NCI-H446 (cell line): ENCODE results near the gene GRIK4.

Source experiments
- DNase-seq, 2 experiments: peaks; one replicate each; lab custom pipeline; 2025; lab: John Stamatoyannopoulos, UW

GRIK4 gene

DNA sequence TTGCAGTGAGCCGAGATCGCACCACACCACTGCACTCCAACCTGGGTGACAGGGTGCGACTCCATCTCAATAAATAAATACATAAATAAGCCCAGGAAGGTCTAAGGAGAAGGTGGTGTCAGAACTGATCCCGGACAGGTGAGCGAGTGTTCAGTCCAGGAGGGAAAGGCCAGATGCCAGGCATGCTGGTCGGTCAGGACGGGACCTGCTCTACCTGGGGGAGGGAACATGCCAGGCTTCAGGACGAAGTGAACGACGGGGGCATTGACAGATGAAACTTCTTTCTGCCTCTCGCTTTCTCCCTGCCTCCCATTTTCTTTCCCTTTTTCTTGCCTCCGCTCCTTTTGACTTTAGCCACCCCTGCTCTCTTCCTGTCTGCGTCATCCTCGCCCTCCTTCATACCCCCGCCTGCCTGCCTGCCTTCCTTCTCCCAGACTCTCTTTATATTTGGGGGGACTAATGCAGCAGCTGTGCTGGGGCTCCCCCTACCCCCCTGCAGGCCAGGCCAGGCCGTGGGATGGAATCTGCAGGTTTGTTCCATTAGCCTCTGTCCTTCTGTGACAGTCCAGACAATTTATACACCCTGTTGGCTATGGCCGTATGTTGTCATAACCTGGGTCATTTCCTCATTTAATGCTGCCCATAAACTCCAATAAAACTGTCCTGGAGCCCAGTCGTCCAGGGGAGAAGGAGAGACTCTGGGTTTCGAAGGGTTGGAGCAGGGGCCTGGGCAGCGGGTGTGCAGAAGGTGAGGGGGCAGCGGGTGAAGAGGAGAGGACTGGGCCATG lies 303.2 kb downstream of the GRIK4 start:
- no peak for DNase-seq

DNA sequence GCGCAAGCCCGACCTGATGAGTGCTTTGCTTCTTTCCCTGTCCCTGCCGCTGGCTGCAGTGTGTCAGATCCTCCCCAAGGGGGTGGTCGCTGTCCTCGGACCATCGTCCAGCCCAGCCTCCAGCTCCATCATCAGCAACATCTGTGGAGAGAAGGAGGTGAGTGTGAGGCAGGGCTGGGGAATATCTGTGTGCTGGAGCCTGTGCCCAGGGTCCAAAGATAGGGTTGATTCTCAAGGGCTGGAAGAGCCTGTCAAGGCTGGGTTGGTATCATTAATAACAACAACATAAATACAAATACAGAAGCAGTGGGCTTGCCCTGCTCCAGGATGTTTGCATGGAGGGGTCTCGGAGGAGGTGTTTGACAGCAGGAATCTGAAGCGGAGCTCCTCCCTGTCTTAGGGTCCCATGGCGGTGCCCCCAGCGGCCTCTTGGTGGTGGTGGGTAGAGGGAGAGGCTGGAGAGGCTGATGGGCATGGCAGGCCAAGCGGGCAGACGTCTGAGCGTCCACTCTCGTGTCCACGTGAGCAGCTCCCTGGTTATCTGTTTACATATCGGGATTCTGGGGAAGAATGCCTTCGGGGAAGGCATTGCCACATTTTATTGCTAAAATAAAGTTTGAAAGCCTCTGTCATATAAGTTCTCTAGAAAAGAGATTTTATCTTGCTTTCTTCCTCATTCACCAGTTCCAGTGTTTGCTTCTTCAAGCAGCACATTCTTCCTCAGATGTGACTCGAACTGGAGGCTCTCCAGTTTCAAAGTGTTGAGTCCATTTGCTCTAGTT lies 304.0 kb downstream of the GRIK4 start:
- DNase-seq = no peak

DNA sequence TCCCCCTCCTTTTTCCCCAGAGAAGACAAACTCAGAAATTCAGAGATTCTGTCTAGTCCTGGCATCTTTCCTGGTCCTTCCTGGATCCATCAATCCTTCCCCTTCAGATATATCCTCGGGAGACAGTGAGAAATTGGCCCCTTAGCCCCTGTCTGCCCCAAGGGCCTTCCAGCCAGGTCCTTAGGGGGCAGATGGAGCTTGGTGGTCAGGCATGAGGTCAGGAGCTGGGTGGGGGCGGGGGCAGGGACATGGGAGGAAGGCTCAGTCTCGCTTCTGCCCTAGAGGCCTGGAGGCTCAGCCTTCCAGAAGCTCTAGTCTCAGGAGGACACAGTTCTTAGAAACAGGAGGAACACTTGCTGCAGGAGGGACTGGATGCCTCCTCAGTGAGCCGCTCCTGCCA lies 304.6 kb downstream of the GRIK4 start:
- DNase-seq = no peak

DNA sequence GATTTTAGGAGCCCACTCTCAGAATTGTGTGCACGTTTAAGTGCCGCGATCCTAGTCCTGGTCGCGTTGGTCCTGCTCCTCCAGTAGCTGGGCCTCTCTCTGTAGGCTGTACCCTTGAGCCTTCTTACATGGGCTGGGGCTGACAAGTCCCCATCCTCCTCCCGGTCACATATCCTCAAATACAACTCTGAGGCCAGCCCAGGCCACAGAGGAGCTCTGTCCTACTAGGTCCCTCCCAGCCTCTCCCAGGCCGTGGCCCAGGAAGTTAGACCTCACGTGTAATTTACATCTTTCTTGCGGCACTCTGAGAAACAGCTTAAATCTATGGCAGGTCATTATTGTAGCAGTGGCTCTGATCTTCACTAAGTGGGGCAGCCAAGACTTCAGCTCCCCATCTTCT lies 305.2 kb downstream of the GRIK4 start:
- no peak for DNase-seq

DNA sequence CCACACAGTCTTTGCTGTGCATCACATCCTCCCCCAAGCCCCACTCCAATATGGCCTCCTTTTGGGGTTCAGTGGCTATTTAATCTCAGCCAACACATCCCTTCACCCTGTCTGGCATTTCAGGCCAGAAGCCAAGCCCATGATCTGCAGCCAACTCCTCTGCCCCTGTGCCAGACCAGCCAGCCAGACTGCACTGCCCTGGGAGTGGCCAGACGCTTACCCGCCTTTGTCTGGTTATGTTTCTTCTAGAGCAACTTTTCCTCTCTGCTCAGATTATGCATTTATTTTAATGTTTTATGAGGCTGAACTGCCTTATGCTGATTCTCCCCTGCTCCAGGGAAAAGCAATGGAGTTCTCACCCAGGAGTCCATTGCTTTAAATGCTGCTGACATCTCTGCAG lies 305.6 kb downstream of the GRIK4 start:
- peak in 1 of 2 experiments; percentile 58 for DNase-seq

DNA sequence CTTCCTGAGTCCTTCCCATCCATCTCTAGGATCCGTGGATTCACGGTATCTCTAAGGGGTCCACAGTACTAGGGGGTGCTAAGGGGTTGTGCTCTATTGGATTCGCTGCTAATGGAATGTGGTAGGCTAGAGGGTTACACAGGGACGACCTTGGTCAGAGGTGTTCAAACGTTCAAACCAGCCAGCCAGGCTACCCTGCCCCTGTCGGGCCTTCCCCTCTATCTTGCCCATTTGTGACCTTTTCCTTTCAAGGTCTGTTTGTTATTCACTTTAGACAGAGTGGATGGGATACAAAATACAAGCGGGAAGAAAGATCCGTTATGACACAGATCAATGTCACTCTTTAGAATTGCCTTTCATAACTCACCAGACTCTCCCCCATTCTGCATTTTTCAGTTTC lies 306.5 kb downstream of the GRIK4 start:
- DNase-seq = no peak

DNA sequence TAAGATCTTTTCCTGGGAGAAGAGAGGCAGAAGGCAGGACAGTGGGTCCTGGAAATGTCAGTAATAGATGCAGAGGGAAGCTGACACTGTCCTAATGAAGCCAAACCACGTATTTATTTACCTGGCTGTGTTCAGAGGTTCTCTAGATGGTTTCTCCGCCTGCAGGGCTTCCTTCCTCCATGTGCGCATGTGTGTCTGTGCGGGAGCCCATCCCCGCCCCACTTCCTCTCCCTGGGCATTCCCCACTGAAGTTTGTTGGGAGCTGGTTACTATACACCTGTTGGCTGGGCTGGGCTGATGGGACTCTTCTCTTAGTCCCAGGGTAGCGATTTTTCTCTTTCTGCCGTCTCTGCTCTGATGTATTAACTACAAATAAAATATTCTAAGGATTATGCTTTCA lies 307.5 kb downstream of the GRIK4 start:
- DNase-seq = no peak

DNA sequence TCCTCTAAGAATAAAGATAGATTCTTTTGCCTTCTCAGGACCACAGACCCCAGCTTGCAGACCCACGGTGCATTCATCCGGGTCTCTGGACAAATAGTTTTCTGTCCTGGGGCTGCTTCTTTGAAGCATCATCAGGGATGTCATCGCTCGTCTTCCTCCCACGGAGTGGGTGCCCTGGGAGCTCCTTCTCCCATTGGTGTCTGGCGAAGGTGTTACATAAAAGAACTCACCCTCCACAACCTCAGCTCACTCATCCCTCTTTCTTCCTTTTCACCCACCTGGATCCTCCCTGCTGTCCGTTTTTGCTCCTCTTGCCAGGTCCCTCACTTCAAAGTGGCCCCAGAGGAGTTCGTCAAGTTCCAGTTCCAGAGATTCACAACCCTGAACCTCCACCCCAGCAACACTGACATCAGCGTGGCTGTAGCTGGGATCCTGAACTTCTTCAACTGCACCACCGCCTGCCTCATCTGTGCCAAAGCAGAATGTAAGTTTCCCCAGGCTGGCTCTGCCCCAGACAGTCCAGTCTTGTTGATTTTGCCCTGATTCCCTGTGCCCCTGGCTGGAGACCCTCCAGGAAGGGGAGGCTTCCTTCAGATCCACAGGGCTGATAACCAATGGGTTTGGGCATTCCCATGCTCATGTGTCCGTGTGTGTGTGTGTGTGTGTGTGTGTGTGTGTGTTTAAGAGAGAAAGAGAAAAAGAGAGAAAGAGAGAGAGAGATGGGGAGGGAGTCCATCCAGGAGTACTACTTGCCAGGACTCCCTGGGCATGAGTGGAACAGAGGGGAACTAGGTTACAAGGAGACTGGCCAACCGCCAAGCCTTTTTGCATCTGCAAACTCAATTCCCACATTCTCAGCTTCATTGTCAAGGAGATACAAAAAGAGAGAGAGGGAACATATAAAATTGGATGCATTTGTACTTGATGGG lies 308.2 kb downstream of the GRIK4 start:
- DNase-seq = peak; percentile 48 to 64

DNA sequence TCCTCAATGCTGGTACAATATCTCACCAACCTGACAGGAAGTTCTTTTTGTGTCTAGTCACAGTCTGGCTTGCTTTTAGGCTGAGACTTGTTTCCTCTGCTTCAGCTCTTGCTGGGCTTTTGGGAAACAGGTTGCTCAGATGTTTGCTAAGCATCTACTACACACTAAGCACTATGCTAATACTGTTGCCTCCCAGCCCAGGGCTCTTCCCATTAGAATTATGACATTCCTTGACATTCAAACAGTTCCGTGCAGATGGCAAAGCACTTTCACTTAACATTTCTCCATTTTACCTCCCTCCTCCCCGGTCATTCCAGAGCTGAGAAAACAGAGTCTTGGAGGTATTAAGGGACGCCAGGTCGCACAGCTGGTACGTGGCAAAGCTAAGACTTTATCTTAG lies 311.6 kb downstream of the GRIK4 start:
- no peak for DNase-seq

DNA sequence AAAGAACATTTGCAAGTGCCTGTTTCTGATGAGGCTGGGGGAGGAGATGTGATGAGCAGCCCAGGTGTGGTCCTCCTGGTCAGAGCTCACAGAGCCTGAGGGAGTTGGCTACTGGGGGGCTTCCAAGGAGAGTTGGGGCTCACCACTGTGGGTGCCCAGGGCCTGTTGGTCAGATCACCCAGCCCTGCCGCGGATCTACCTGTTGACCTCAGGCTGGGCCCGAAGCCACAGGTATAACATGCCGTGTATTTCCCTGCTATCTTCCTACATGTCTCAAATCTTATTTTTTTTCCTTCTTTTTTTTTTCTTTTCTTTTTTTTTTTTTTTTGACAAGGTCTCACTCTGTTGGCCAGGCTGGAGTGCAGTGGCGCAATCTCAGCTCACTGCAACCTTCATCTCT lies 312.7 kb downstream of the GRIK4 start:
- DNase-seq = no peak

DNA sequence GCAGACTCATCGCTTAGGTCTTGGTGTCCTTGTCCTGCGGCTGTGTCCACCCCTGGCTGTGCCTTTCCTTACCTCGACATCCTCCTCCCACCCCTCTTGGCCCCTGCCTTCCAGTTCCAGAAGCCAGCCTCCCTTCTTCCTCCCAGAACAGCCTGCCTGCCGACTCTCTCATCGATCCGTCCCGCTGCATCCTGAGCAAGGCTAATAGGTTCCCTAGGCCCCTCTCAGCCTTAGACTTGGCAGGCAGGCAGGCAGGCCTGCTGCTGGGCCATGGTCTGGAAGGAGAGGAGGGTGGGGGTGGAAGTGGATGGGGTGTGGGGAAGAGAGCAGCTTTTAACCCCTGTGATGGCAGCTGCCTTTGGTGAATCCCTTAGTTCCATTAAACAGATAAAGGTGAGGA lies 315.6 kb downstream of the GRIK4 start:
- DNase-seq = peak; percentile 63 to 81

DNA sequence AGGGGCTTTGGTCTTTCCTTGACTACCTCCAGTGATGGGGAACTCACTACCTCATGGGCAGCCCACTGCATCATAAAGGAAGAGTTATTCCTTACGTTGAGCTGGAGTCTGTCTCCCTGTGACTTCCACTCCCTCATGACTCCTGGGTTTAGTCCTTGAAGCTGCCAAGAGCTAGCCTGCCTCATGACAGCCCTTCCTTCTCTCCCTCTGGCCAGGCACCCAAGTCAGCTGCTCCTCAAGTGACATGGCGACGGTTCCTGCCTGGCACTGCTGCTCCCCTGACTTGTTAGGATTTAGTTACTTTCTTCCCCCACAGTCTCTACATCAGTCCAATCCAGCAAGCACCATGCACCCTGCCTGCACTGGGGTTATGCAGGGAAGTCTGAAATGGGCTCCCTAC lies 316.3 kb downstream of the GRIK4 start:
- DNase-seq = no peak

DNA sequence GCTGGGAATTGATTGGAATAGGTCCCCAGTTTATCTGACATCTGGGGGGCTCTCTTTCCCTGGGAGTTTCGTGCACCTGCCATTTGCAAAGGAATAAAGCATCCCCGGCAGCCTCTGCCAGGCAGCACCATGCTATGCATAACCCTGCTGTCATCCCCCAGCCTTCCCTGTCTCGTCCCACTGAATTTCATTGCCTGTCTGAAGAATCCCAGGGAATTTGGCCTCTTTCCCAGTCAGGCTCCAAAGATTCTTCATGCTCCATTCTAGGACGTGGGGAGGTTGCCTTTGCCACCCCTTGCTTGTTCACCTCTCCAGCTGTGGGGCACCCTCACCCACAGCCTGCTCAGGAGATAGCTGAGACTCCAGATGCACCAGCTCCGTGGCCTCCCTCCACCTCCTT lies 317.3 kb downstream of the GRIK4 start:
- peak; percentile 58 to 74 for DNase-seq

DNA sequence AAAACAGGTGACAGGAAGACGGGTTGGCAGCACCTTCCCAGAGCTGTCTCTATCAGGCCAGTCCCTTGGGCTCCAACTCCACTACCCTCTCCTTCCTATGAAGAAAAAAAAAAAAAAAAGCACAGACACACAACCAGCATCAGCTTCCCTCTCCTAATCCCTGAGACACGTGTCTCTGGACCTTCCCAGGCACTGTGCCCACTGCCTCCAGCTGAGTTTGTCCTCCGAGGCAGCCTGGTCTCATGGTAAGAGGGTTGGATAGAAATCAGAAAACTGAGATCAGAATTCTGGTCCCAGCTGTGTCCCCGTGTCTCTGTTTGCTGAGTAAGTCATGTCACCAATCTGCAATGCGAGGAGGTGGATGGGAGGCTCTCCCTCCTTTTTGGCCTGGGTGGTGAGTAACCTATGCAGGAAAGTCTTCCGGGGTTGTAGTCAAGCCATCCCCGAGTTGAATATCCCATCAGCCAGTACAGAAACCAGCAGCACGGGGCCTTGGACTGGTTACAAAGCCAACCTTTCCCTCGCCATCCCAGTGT lies 318.6 kb downstream of the GRIK4 start:
- DNase-seq = peak; percentile 76 to 84

DNA sequence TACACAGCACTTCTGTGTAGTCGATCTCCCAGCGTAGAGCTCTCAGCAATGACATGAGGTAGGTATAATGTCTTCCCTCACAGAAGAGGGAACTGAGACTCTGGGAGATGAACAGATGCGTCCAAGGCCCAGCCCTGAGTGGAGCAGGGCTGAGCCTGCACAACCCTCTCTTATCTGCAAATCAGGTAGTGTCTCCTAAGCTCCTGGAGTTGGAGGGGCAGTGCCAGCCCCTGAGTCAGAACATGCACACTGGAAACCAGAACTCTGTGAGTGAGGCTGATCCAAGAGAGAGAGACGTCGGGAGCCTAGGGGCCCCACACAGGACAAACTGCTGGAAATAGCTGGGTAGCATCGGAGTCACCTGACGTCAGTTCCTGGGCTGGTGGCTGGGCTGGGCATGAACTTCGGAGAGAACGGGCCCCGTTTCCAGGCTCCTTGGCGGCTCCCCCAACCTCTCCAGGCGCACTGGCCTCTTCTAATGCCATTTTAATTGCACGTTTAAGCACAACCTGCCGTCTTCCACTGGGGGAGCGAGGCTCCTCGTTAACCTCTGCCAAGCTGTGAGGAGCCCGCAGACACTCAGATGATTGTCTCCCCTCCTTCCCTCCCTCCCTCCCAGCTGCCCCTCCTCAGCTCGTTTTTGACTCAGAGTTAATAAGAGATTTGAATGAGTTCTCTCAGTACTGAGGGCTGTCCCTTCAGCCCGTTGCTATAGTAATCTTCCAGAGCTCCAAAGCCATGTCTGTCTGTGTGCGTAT lies 321.1 kb downstream of the GRIK4 start:
- peak; percentile 16 to 63 for DNase-seq

DNA sequence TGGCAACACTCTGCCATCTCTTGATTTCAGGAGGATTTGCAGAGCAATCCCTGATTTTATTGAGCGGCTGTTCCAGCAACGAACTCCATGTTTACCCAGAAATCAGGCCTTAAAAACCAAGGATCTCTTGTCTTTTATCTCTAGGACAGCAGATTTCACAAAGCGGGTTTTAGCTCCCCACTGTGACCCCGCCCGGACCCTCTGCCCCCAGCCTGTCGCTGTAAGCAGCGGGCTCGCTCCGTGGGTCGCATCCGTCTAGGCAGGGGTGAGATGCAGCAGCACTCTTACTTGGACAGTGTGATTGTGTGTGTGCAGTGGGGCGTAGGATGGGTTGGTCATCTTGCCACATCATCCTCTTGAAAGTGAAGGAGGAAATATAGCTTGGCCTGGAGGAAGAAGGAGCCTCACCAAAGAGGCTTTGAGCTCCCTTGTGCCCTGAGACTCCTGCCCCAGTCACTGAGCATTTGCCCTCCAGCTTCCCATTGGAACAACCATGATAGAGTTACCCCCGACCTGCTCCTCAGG lies 323.2 kb downstream of the GRIK4 start:
- no peak for DNase-seq

DNA sequence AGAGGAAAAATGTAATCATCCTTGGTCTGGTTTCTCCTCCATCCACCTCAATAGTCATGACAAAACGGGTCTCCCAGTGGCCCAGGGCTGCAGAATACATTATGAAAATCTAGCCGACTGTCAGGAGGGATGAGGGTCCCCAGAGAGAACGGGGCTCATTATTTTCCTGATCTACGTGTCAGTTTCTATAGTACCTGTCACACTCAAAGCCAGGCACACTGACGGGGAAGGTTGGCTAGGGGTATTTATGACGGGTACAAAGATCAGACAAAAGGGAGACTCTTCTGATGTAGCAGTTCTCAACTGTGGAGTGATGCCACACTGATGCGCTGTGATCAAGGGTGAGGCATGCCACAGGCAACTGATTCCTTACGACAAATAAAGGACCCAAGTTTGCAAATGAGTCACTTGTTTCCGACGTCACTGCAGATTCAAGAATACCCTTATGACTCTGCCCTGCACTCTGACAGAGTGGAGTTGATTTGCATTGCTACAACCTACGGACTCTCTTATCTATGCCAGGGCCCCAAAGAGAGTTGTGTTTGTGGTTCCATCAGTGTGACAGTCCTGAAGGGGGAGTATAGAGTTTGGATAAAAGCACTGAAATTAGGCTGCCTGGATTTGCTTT lies 324.2 kb downstream of the GRIK4 start:
- DNase-seq = no peak

DNA sequence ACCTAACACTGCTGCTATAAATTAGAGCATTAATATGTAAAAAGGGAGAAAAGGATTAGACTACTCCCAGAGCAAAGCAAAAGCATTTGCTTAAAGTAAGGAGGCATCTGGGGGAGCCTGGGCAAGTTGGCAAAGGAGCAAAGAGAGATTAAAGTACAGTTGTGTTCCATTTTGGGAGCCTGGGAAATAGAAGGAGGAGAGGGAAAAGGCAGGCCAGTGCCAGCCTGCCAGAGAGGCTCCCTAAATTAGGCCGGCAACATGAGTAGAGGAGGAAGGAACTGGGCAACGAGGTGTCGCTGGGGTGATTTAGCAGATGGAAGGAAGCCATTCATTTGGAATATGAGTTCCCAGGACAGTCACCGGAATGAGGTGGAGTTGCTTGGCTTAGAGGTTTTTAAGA lies 326.1 kb downstream of the GRIK4 start:
- DNase-seq = no peak

DNA sequence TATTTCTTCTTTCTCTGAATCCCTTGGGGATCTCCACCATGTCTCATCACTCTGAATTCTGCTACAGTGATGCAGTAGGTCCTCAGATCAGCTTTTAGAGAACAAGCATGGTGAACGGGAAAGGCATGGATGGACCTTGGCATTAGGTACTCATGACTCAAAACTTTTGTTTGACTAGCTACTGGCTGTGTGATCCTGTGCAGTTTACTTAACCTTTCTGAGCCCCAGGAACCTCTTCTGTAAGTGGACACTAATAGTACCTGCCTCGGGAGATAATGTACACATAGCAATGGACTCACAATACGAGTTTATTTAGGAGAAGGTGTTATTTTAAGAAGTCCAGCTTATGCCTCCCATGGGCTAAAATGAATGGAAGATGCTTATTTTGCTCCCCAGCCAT lies 327.7 kb downstream of the GRIK4 start:
- DNase-seq = no peak

DNA sequence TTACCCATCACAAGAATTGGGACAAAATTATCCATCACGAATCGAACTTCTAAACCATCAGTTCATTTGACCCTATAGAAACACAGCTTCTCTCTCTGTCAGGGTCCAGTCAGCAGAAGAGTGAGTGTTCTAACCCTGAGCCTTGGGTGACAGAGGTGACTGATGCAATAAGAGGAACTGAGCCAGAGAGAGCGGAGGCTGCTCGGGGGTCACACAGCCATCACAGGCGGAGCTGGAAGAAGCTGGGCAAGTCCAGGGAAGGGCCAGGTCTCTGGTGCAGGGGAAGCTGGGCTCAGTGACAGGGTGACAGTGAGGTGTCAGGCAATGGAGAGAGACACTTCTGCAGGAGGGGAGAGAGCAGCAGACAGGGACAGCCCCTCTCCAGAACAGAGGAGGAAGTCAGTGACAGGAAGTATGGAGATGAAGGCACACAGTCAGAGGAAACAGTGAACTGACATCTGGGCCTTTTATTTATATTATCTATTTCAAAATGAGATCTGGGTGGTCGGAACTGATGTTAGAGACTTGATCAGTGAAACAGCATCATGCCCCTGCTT lies 328.4 kb downstream of the GRIK4 start:
- DNase-seq = no peak
